Measurements from ENCODE around the gene TSFM. TPM values are rescaled to one million over a fixed set of nuclear protein-coding genes. Genes with fewer than 3 reads are reported as not detected.

TSFM gene
- total and polyA plus RNA-seq, 2 of the 4 experiments (the other 2 are of a cell fraction): 11.5 to 14.0 TPM

GRCh38 chr12:57781801-57782200 lies 786 bp upstream of the TSFM start:
- no peak overlapping the region for H4K91ac ChIP-seq (ENCODE audit: insufficient read depth, low read depth, low read length)
- ChIA-PET POLR2A (ENCODE audit: unreplicated experiment) (no interaction called here), CTCF (no interaction called here)
- 0 out of 2 replicates have a peak, but pooled peaks cover 2% of the 10 kb centered on the region for H3K4me1 ChIP-seq (ENCODE audit: control insufficient read depth, insufficient read depth, low read length)
- BruUV-seq (replicated peaks): TSS peak; percentile 8
- H3K14ac ChIP-seq (replicated peaks; ENCODE audit: low read depth, low read length): no peak overlapping the region
- dilution Hi-C loops (cut with HindIII; ENCODE audit: low sequenced_read_pairs, unreplicated experiment): no loop called here
- no peak overlapping the region for H3K9ac ChIP-seq (ENCODE audit: low read depth, low read length)
- H2BK120ac ChIP-seq (ENCODE audit: low read depth, low read length): no peak overlapping the region
- H4K8ac ChIP-seq (ENCODE audit: low read depth in 2 of 2, low read length in 2 of 2): no peak overlapping the region
- in situ Hi-C loops (cut with MboI; ENCODE audit: low sequenced_read_pairs): no loop called here
- intact Hi-C loops (cut with micrococcal nuclease): loop anchor here (1.0 kb wide), 2 partner anchors 30 to 124 kb away; partner anchors contain the start of gene CDK4
- no peaks in the 10 kb centered on the region for H3K9me1 ChIP-seq (ENCODE audit: insufficient read depth, low read length)
- H2BK15ac ChIP-seq (ENCODE audit: low read depth, low read length): no peak overlapping the region
- no peak overlapping the region for H3K18ac ChIP-seq (ENCODE audit: low read depth, low read length)
- no peak overlapping the region for H2AK5ac ChIP-seq (ENCODE audit: low read depth, low read length)
- H3K56ac ChIP-seq (ENCODE audit: extremely low read depth, insufficient read depth, low read length): no peak overlapping the region
- no peak overlapping the region for H3K4me3 ChIP-seq (ENCODE audit: insufficient read depth, low read depth, low read length)
- no peaks in the 10 kb centered on the region for H3K9me3 ChIP-seq (ENCODE audit: control insufficient read depth, insufficient read depth, low read length)
- no peak overlapping the region for H3K4me2 ChIP-seq (ENCODE audit: low read depth, low read length)
- no peak overlapping the region for H2BK5ac ChIP-seq (ENCODE audit: low read depth, low read length, poor library complexity, severe bottlenecking)
- no peak overlapping the region for H2AFZ ChIP-seq (replicated peaks; ENCODE audit: low read length, poor library complexity)
- no peak overlapping the region for H2AK9ac ChIP-seq (replicated peaks; ENCODE audit: low read depth, low read length, poor library complexity)
- no peak overlapping the region for H3K23ac ChIP-seq (ENCODE audit: low read depth, low read length)
- H3K4ac ChIP-seq (ENCODE audit: low read depth, low read length): no peak overlapping the region
- ATAC-seq (ENCODE audit: low read depth): no peak
- no peak overlapping the region for H4K5ac ChIP-seq (ENCODE audit: low read depth, low read length)
- no peaks in the 10 kb centered on the region for H3K27me3 ChIP-seq (ENCODE audit: control insufficient read depth, insufficient read depth, low read length)
- no peak overlapping the region for H3K27ac ChIP-seq (ENCODE audit: insufficient read depth, low read length)
- H4K20me1 ChIP-seq (ENCODE audit: insufficient read depth, low read length): no peaks in the 10 kb centered on the region
- H3K36me3 ChIP-seq (ENCODE audit: control insufficient read depth, insufficient read depth, low read length): peaks cover 8% of the 10 kb centered on the region
- no peak for DNase-seq
- H2BK20ac ChIP-seq (ENCODE audit: low read depth, low read length): no peak overlapping the region
- TF ChIP-seq FOS (IDR thresholded peaks at IDR 0.05; ENCODE audit: low read depth, low read length): no peak
- no peak for TF ChIP-seq CHD1 (IDR thresholded peaks at IDR 0.05; ENCODE audit: low read depth, low read length)
- no peak for TF ChIP-seq BHLHE40 (IDR thresholded peaks at IDR 0.05; ENCODE audit: low read depth, low read length)
- TF ChIP-seq NFE2L2 (IDR thresholded peaks at IDR 0.05; ENCODE audit: low read depth, low read length): no peak
- TF ChIP-seq CTCF (conservative IDR thresholded peaks at IDR 0.05; ENCODE audit: low read depth, low read length): no peak
- no peak for TF ChIP-seq CEBPB (IDR thresholded peaks at IDR 0.05; ENCODE audit: low read depth, low read length)
- TF ChIP-seq, protein P1, sequence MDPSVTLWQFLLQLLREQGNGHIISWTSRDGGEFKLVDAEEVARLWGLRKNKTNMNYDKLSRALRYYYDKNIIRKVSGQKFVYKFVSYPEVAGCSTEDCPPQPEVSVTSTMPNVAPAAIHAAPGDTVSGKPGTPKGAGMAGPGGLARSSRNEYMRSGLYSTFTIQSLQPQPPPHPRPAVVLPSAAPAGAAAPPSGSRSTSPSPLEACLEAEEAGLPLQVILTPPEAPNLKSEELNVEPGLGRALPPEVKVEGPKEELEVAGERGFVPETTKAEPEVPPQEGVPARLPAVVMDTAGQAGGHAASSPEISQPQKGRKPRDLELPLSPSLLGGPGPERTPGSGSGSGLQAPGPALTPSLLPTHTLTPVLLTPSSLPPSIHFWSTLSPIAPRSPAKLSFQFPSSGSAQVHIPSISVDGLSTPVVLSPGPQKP (IDR thresholded peaks at IDR 0.05; ENCODE audit: borderline replicate concordance, low read depth, low read length): no peak
- no peak for TF ChIP-seq RAD21 (IDR thresholded peaks at IDR 0.05; ENCODE audit: low read length)
- TF ChIP-seq MXI1 (IDR thresholded peaks at IDR 0.05; ENCODE audit: borderline replicate concordance, low read depth, low read length): no peak
- TF ChIP-seq USF2 (IDR thresholded peaks at IDR 0.05; ENCODE audit: low read depth, low read length): no peak
- H3K79me1 ChIP-seq (ENCODE audit: low read depth in 1 of 2, low read length in 2 of 2): peaks cover 14 to 24% of the 10 kb centered on the region in 2 experiments; a peak in 3 of 4 replicates
- 67% methylated on average over 2 of the region's 2 CpGs; no CpG with 5 or more reads in 1 of the 2 experiments for WGBS, 2 experiments (ENCODE audit: extremely low coverage in 2 of 2, insufficient read length in 1 of 2)
